Measurements from ENCODE around the gene PRSS22. TPM values are rescaled to one million over a fixed set of nuclear protein-coding genes. Genes with fewer than 3 reads are reported as not detected.

The PRSS22 gene
- total RNA-seq, 1 experiment from 2014 or later: 141 TPM

GRCh38 chr16:2809149-2809760 is 48.7 kb downstream of the PRSS22 start:
- Mint-ChIP-seq H3K4me3 (ENCODE audit: low read depth, unreplicated experiment) (no peak overlapping the region), H3K36me3 (ENCODE audit: insufficient read depth, unreplicated experiment) (peaks cover 4% of the 10 kb centered on the region), H3K27me3 (ENCODE audit: unreplicated experiment) (peaks cover 13% of the 10 kb centered on the region), H3K27ac (ENCODE audit: unreplicated experiment) (no peak overlapping the region), H3K4me1 (ENCODE audit: low read depth, unreplicated experiment) (no peaks in the 10 kb centered on the region), H3K9me3 (ENCODE audit: low read depth, unreplicated experiment) (peaks cover 5% of the 10 kb centered on the region)
- BruUV-seq (replicated peaks): no TSS peak
- intact Hi-C loops (cut with micrococcal nuclease; ENCODE audit: unreplicated experiment): no loop called here
- no peak for TF ChIP-seq CTCF (IDR thresholded peaks at IDR 0.05; ENCODE audit: unreplicated experiment)
- no peak for DNase-seq
- CTCF ChIA-PET: no interaction called here

GRCh38 chr16:2808181-2808580 is 49.8 kb downstream of the PRSS22 start:
- no peaks in the 10 kb centered on the region for H3K4me1 Mint-ChIP-seq (ENCODE audit: low read depth, unreplicated experiment)
- intact Hi-C loops (cut with micrococcal nuclease; ENCODE audit: unreplicated experiment): no loop called here
- H3K36me3 Mint-ChIP-seq (ENCODE audit: insufficient read depth, unreplicated experiment): peaks cover 4% of the 10 kb centered on the region
- peaks cover 13% of the 10 kb centered on the region for H3K27me3 Mint-ChIP-seq (ENCODE audit: unreplicated experiment)
- DNase-seq: no peak
- CTCF ChIA-PET: no interaction called here
- BruUV-seq (replicated peaks): no TSS peak
- H3K4me3 Mint-ChIP-seq (ENCODE audit: low read depth, unreplicated experiment): no peak overlapping the region
- TF ChIP-seq CTCF (IDR thresholded peaks at IDR 0.05; ENCODE audit: unreplicated experiment): no peak
- H3K27ac Mint-ChIP-seq (ENCODE audit: unreplicated experiment): no peak overlapping the region
- H3K9me3 Mint-ChIP-seq (ENCODE audit: low read depth, unreplicated experiment): peaks cover 10% of the 10 kb centered on the region

- CTCF ChIA-PET: no interaction called here
- no peak for DNase-seq
- BruUV-seq (replicated peaks): no TSS peak
- no peaks in the 10 kb centered on the region for H3K4me1 Mint-ChIP-seq (ENCODE audit: low read depth, unreplicated experiment)
- TF ChIP-seq CTCF (IDR thresholded peaks at IDR 0.05; ENCODE audit: unreplicated experiment): no peak
- H3K4me3 Mint-ChIP-seq (ENCODE audit: low read depth, unreplicated experiment): no peak overlapping the region
- H3K27ac Mint-ChIP-seq (ENCODE audit: unreplicated experiment): no peak overlapping the region
- H3K36me3 Mint-ChIP-seq (ENCODE audit: insufficient read depth, unreplicated experiment): peaks cover 4% of the 10 kb centered on the region
- intact Hi-C loops (cut with micrococcal nuclease; ENCODE audit: unreplicated experiment): no loop called here
- peaks cover 5% of the 10 kb centered on the region for H3K27me3 Mint-ChIP-seq (ENCODE audit: unreplicated experiment)
- H3K9me3 Mint-ChIP-seq (ENCODE audit: low read depth, unreplicated experiment): peaks cover 12% of the 10 kb centered on the region
Observed at GRCh38 chr16:2806286-2806685, 51.7 kb downstream of the PRSS22 start.

DNA sequence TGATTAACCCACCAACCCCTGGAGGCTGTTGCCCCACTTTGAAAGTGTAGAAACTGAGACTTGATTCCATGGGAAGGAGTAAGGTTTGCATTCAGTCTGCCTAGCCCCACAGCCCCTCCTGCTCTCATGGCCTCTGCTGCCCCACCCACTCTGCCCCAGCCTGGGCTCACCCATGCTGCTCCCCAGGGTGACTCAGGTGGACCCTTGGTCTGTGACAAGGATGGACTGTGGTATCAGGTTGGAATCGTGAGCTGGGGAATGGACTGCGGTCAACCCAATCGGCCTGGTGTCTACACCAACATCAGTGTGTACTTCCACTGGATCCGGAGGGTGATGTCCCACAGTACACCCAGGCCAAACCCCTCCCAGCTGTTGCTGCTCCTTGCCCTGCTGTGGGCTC is 53.2 kb downstream of the PRSS22 start:
- DNase-seq: no peak
- TF ChIP-seq CTCF (IDR thresholded peaks at IDR 0.05; ENCODE audit: unreplicated experiment): no peak
- CTCF ChIA-PET: no interaction called here
- H3K36me3 Mint-ChIP-seq (ENCODE audit: insufficient read depth, unreplicated experiment): peaks cover 9% of the 10 kb centered on the region
- no peak overlapping the region for H3K27ac Mint-ChIP-seq (ENCODE audit: unreplicated experiment)
- H3K9me3 Mint-ChIP-seq (ENCODE audit: low read depth, unreplicated experiment): peaks cover 12% of the 10 kb centered on the region
- H3K4me3 Mint-ChIP-seq (ENCODE audit: low read depth, unreplicated experiment): no peak overlapping the region
- BruUV-seq (replicated peaks): no TSS peak
- intact Hi-C loops (cut with micrococcal nuclease; ENCODE audit: unreplicated experiment): no loop called here
- H3K4me1 Mint-ChIP-seq (ENCODE audit: low read depth, unreplicated experiment): peaks cover 6% of the 10 kb centered on the region
- no peaks in the 10 kb centered on the region for H3K27me3 Mint-ChIP-seq (ENCODE audit: unreplicated experiment)

All from Calu3 (cell line).